Endothelial cell of umbilical vein (primary cell): ENCODE results near the gene CDK7. TPM values are rescaled to one million over a fixed set of nuclear protein-coding genes. Genes with fewer than 3 reads are reported as not detected.

Experiments
- BruUV-seq: library from RNA; stranded (reverse); fragments of 400-500 nt; replicated peaks from 2 replicates; lab custom pipeline; 2021; lab: Mats Ljungman, UMichigan
- CTCF ChIA-PET: fragments of 300-600, 350-600 bp; sonication (Branson Sonifier 250); formaldehyde crosslinking; loops from one replicate; lab custom pipeline; 2021; ENCODE audit warnings: antibody characterized with exemption, inconsistent platforms; lab: Charles Lee
- POLR2A ChIA-PET: fragments of 300-600, 350-600 bp; sonication (Branson Sonifier 250); formaldehyde crosslinking; loops from one replicate; lab custom pipeline; 2021; ENCODE audit warnings: antibody characterized with exemption, inconsistent platforms; lab: Charles Lee
- DNase-seq: peaks from one replicate; pipeline ENCODE4 v3.0.0-alpha.2; 2011; ENCODE audit warnings: low read depth, low spot score
- FAIRE-seq: peaks from 2 replicates; lab custom pipeline; 2011; peaks lifted over from hg19 to GRCh38; lab: Jason Lieb, UNC
- H2AFZ ChIP-seq: 2 replicates; pipeline ENCODE4 v1.6.0; 2012; ENCODE audit warnings: low read depth, low read length, control low read depth, inconsistent platforms
- H3K27ac ChIP-seq: 2 replicates; pipeline ENCODE4 v1.5.1; 2011; ENCODE audit warnings: low read depth, mild to moderate bottlenecking, control low read depth, low read length, moderate library complexity; ENCODE audit not compliant: insufficient read depth
- H3K27me3 ChIP-seq, 2 experiments: 2 replicates each; pipeline versions ENCODE4 v1.6.0 to v1.6.1; 2011; ENCODE audit warnings: low read length in 2 of 2, mixed read lengths in 1 of 2; ENCODE audit not compliant: control insufficient read depth in 2 of 2, insufficient read depth in 2 of 2
- H3K36me3 ChIP-seq, 2 experiments: 2 replicates in 1 of 2; 3 replicates in 1 of 2; pipeline ENCODE4 v1.5.1; 2011; ENCODE audit warnings: low read length in 2 of 2, mild to moderate bottlenecking in 1 of 2, moderate library complexity in 1 of 2; ENCODE audit not compliant: control insufficient read depth in 2 of 2, insufficient read depth in 2 of 2; ENCODE audit errors: extremely low read depth in 1 of 2
- H3K4me1 ChIP-seq: 3 replicates; pipeline ENCODE4 v1.5.1; 2011; ENCODE audit warnings: mild to moderate bottlenecking, low read length; ENCODE audit not compliant: control insufficient read depth, insufficient read depth; ENCODE audit errors: extremely low read depth
- H3K4me2 ChIP-seq: 2 replicates; pipeline ENCODE4 v1.6.1; 2011; ENCODE audit warnings: low read length, control low read depth, mixed read lengths; ENCODE audit not compliant: insufficient read depth
- H3K4me3 ChIP-seq, 3 experiments: fragments of 200-600 bp in 1 of 3; sonication (generic), shearing (Covaris generic) in 1 of 3; replicated peaks in 1 of 3; 2 replicates each; pipeline ENCODE4 v1.5.1; 2011 to 2016; ENCODE audit warnings: control low read depth in 3 of 3, low read length in 3 of 3, mild to moderate bottlenecking in 2 of 3, inconsistent platforms in 1 of 3, low read depth in 1 of 3, moderate library complexity in 1 of 3; ENCODE audit not compliant: insufficient read depth in 1 of 3
- H3K79me2 ChIP-seq: 2 replicates; pipeline ENCODE4 v1.6.0; 2012; ENCODE audit warnings: low read length, inconsistent platforms; ENCODE audit not compliant: control insufficient read depth, insufficient read depth
- H3K9ac ChIP-seq: replicated peaks from 2 replicates; pipeline ENCODE3; 2011; ENCODE audit warnings: low read length, control low read depth; ENCODE audit not compliant: insufficient read depth; ENCODE audit errors: extremely low read depth
- H3K9me1 ChIP-seq: replicated peaks from 3 replicates; pipeline ENCODE4 v1.6.0; 2011; ENCODE audit warnings: mild to moderate bottlenecking, low read length; ENCODE audit not compliant: control insufficient read depth, insufficient read depth; ENCODE audit errors: extremely low read depth
- H3K9me3 ChIP-seq: replicated peaks from 2 replicates; pipeline ENCODE4 v1.5.1; 2012; ENCODE audit warnings: low read length, inconsistent platforms; ENCODE audit not compliant: control insufficient read depth, insufficient read depth
- H4K20me1 ChIP-seq: replicated peaks from 2 replicates; pipeline ENCODE3; 2011; ENCODE audit warnings: mild to moderate bottlenecking, low read length; ENCODE audit not compliant: control insufficient read depth, insufficient read depth; ENCODE audit errors: extremely low read depth
- EZH2 ChIP-seq: IDR thresholded peaks from 2 replicates; pipeline ENCODE4 v1.6.1; 2012; ENCODE audit warnings: borderline replicate concordance, low read depth, mild to moderate bottlenecking, moderate library complexity, low read length, inconsistent platforms; ENCODE audit not compliant: severe bottlenecking
- FOS ChIP-seq: IDR thresholded peaks from 2 replicates; pipeline ENCODE4 v1.6.1; 2011; ENCODE audit warnings: mild to moderate bottlenecking, low read length, moderate library complexity, borderline replicate concordance; ENCODE audit not compliant: insufficient read depth
- GATA2 ChIP-seq: IDR thresholded peaks from 2 replicates; pipeline ENCODE4 v1.7.0; 2011; ENCODE audit warnings: low read depth, mild to moderate bottlenecking, moderate library complexity, mixed read lengths, low read length; ENCODE audit not compliant: insufficient read length, insufficient read depth
- JUN ChIP-seq: IDR thresholded peaks from 2 replicates; pipeline ENCODE4 v1.6.1; 2011; ENCODE audit warnings: borderline replicate concordance, low read depth; ENCODE audit not compliant: insufficient read length, insufficient read depth
- MYC ChIP-seq: IDR thresholded peaks from one replicate; pipeline ENCODE4 v1.6.1; 2011; ENCODE audit warnings: mild to moderate bottlenecking, low read depth, low read length
- POLR2A ChIP-seq: IDR thresholded peaks from 2 replicates; pipeline ENCODE4 v1.6.1; 2012; ENCODE audit warnings: low read depth, mild to moderate bottlenecking, control low read depth, low read length
- POLR2AphosphoS5 ChIP-seq: IDR thresholded peaks from 2 replicates; pipeline ENCODE4 v1.6.1; 2012; ENCODE audit warnings: low read depth, mild to moderate bottlenecking, control low read depth, low read length, moderate library complexity; ENCODE audit not compliant: insufficient read depth
- dilution Hi-C: fragments of 300-500 bp; cut with MboI; formaldehyde crosslinking; loops from one replicate; pipeline ENCODE4 v1.15.0; 2019; ENCODE audit warnings: low sequenced_read_pairs; ENCODE audit not compliant: extremely low pct_ligation_motif_present
- intact Hi-C: fragments of 100-400 bp; cut with micrococcal nuclease; formaldehyde crosslinking; loops from one replicate; pipeline ENCODE4 v1.10.0; 2022
- polyA plus RNA-seq, 4 experiments: library from polyadenylated mRNA; depleted of rRNA in 3 of 4; stranded (reverse) in 3 of 4; unstranded in 1 of 4; fragments of >200 nt; gene quantifications; 2 replicates each; pipeline versions ENCODE4 v1.2.1 to v1.2.3, GENCODE V29; 2011 to 2012; ENCODE audit warnings: missing spikeins in 1 of 4
- total RNA-seq: library from RNA; stranded (reverse); gene quantifications from 2 replicates; pipeline ENCODE4 v1.2.3, GENCODE V29; 2021
- TF ChIP-seq, protein P1 (sequence below), 2 donors: IDR thresholded peaks; 1 replicate in 1 of 2; 2 replicates in 1 of 2; pipeline ENCODE4 v1.5.1; 2011; ENCODE audit warnings: low read length in 2 of 2, mild to moderate bottlenecking in 2 of 2, moderate library complexity in 2 of 2, control low read depth in 1 of 2, inconsistent platforms in 1 of 2, low read depth in 1 of 2; ENCODE audit not compliant: insufficient read depth in 1 of 2; ENCODE audit errors: extremely low read depth in 1 of 2
- TF ChIP-seq, protein P2 (sequence below): IDR thresholded peaks from 2 replicates; pipeline ENCODE4 v1.6.1; 2011; ENCODE audit not compliant: insufficient read depth, insufficient read length

Gene CDK7
- total and polyA plus RNA-seq, 2 donors (not counting 3 experiments of a cell fraction or from before 2014, with no cell fraction given), result 24.6 to 38.1 TPM

- no peak for DNase-seq
Observed at GRCh38 chr5:69284203-69284602, 49.5 kb downstream of the CDK7 start.

More at GRCh38 chr5:69284203-69284602, 49.5 kb downstream of the CDK7 start:
- intact Hi-C loops, result no loop called here
- Histone ChIP-seq H3K27me3 (no peaks in the 10 kb centered on the region), H3K27ac (no peak overlapping the region), H3K4me3 (no peak overlapping the region), H3K9me1 (no peaks in the 10 kb centered on the region), H3K9ac (no peak overlapping the region), H3K36me3 (peaks cover 0 to 5% of the 10 kb centered on the region in 2 experiments), H3K79me2 (no peaks in the 10 kb centered on the region), H3K4me1 (no peaks in the 10 kb centered on the region), H4K20me1 (no peaks in the 10 kb centered on the region), H3K9me3 (no peaks in the 10 kb centered on the region), H2AFZ (no peak overlapping the region), H3K4me2 (no peak overlapping the region)
- CTCF ChIA-PET, result interaction anchor here (0.8 to 1.9 kb wide), 4 partner anchors 8 to 65 kb away, joined by 3 to 5 read pairs (median 3); no protein-coding TSS in a partner anchor
- BruUV-seq, result no TSS peak
- TF ChIP-seq, protein P1, sequence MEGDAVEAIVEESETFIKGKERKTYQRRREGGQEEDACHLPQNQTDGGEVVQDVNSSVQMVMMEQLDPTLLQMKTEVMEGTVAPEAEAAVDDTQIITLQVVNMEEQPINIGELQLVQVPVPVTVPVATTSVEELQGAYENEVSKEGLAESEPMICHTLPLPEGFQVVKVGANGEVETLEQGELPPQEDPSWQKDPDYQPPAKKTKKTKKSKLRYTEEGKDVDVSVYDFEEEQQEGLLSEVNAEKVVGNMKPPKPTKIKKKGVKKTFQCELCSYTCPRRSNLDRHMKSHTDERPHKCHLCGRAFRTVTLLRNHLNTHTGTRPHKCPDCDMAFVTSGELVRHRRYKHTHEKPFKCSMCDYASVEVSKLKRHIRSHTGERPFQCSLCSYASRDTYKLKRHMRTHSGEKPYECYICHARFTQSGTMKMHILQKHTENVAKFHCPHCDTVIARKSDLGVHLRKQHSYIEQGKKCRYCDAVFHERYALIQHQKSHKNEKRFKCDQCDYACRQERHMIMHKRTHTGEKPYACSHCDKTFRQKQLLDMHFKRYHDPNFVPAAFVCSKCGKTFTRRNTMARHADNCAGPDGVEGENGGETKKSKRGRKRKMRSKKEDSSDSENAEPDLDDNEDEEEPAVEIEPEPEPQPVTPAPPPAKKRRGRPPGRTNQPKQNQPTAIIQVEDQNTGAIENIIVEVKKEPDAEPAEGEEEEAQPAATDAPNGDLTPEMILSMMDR (IDR thresholded peaks at IDR 0.05; ENCODE audit: extremely low read depth in 1 of 2, insufficient read depth in 1 of 2, low read depth in 1 of 2, low read length in 2 of 2), result no peak
- no peak for TF ChIP-seq EZH2
- no peak for TF ChIP-seq POLR2A
- TF ChIP-seq GATA2, result no peak
- TF ChIP-seq FOS, result no peak
- no peak for TF ChIP-seq JUN
- TF ChIP-seq POLR2AphosphoS5, result no peak
- TF ChIP-seq, protein P2, sequence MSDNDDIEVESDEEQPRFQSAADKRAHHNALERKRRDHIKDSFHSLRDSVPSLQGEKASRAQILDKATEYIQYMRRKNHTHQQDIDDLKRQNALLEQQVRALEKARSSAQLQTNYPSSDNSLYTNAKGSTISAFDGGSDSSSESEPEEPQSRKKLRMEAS, result no peak
- no peak for TF ChIP-seq MYC
- dilution Hi-C loops, result no loop called here
- POLR2A ChIA-PET, result interaction anchor here (0.7 kb wide), 1 partner anchor 20 kb away, joined by 3 read pairs; no protein-coding TSS in a partner anchor
- FAIRE-seq, result no peak
